Ovary (tissue), 3 donors: ENCODE results near the gene IL17RD.

Experiments used
- POLR2A ChIP-seq: fragments of 450-650 bp; IDR thresholded peaks from one replicate; pipeline ENCODE4 v1.6.1; 2017; ENCODE audit warnings: antibody characterized with exemption, mild to moderate bottlenecking, moderate library complexity
- TF ChIP-seq, protein P1 (sequence below), 3 donors: fragments of 450-650 bp in 2 of 3; fragments of 200-600 bp in 1 of 3; IDR thresholded peaks; one replicate each; pipeline versions ENCODE4 v1.5.1 to v1.8.0; 2016 to 2022; ENCODE audit warnings: antibody characterized with exemption in 3 of 3, mild to moderate bottlenecking in 1 of 3
- donor health status: DM: no; HTN: no; CAD: no.

- TF ChIP-seq, protein P1, sequence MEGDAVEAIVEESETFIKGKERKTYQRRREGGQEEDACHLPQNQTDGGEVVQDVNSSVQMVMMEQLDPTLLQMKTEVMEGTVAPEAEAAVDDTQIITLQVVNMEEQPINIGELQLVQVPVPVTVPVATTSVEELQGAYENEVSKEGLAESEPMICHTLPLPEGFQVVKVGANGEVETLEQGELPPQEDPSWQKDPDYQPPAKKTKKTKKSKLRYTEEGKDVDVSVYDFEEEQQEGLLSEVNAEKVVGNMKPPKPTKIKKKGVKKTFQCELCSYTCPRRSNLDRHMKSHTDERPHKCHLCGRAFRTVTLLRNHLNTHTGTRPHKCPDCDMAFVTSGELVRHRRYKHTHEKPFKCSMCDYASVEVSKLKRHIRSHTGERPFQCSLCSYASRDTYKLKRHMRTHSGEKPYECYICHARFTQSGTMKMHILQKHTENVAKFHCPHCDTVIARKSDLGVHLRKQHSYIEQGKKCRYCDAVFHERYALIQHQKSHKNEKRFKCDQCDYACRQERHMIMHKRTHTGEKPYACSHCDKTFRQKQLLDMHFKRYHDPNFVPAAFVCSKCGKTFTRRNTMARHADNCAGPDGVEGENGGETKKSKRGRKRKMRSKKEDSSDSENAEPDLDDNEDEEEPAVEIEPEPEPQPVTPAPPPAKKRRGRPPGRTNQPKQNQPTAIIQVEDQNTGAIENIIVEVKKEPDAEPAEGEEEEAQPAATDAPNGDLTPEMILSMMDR (IDR thresholded peaks at IDR 0.05), result no peak
- no peak for TF ChIP-seq POLR2A
Measured at GRCh38 chr3:57078635-57079473, 86.3 kb downstream of the IL17RD start.
